ENCODE measurements around the gene HSD17B8.
A peak's percentile ranks its signal among the peaks of the same experiment; 100 is the strongest.

Gene HSD17B8

DNA sequence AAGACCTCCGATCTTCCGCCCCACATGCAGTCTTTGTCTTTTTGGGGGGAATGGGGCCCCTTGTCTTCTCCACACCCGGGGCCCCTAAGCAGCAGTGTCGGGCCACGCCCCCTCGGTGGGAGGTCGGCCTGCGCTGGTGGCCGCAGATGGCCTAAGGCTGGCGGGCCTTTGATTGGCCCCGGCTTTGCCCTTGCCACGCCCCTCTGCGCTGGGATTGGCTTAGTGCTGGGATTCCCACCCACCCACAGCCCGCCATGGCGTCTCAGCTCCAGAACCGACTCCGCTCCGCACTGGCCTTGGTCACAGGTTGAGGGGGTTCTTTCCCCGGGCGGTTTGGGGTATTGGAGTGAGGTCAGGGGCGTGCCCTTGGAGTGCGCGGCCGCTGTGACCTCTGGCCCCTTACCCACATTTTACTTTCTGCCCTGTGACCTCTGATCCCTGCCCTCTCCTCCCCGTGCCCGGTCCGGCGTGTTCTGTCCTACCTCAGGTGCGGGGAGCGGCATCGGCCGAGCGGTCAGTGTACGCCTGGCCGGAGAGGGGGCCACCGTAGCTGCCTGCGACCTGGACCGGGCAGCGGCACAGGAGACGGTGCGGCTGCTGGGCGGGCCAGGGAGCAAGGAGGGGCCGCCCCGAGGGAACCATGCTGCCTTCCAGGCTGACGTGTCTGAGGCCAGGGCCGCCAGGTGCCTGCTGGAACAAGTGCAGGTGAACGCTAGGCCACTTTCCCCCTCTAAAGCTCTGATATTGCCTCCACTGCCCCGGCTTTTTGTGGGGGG lies at the start of gene HSD17B8:
Gene HSD17B8 (plus strand): TSS at position 241 of the 776 bp plus-strand sequence. CDS start 14 bp downstream, at position 255.
- H3K4me1 ChIP-seq = peaks cover 0 to 59% (median 51%) of the 10 kb centered on the region in 4 donors
- no peaks in the 10 kb centered on the region for H3K9me3 ChIP-seq
- peak; percentile 95 to 96 for DNase-seq
- H3K36me3 ChIP-seq = peaks cover 17 to 24% (median 23%) of the 10 kb centered on the region in 3 donors
- H3K4me3 ChIP-seq = peak within 1 kb of the TSS; percentile 63 to 71
- H3K27ac ChIP-seq = peak within 1 kb of the TSS; percentile 51 to 60
- TF ChIP-seq, protein P1, sequence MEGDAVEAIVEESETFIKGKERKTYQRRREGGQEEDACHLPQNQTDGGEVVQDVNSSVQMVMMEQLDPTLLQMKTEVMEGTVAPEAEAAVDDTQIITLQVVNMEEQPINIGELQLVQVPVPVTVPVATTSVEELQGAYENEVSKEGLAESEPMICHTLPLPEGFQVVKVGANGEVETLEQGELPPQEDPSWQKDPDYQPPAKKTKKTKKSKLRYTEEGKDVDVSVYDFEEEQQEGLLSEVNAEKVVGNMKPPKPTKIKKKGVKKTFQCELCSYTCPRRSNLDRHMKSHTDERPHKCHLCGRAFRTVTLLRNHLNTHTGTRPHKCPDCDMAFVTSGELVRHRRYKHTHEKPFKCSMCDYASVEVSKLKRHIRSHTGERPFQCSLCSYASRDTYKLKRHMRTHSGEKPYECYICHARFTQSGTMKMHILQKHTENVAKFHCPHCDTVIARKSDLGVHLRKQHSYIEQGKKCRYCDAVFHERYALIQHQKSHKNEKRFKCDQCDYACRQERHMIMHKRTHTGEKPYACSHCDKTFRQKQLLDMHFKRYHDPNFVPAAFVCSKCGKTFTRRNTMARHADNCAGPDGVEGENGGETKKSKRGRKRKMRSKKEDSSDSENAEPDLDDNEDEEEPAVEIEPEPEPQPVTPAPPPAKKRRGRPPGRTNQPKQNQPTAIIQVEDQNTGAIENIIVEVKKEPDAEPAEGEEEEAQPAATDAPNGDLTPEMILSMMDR (IDR thresholded peaks at IDR 0.05) = no peak
- H3K27me3 ChIP-seq = no peaks in the 10 kb centered on the region
- intact Hi-C loops (cut with DNase I; ENCODE audit: low total_unique reads) = loop anchor here (5.0 kb wide), 1 partner anchor 307 kb away; no protein-coding TSS in a partner anchor

DNA sequence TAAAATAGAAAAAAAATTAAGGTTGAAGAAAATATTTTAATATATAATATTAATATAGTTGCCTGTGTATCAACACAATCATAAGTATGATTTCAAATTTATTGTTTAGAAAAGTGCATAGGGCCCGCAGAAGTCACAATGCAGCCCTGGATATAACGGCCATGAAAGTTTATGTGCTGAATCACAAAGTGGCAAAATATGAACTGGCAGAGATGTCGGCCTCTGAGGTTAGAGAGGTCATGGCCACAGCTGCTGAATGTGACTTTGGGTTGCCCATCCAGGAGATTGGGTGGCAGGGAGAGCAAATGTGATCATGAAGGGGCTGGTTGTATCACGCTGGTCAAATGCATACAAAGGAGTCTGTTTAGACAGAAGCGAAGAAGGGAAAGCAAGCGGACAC lies 47.9 kb upstream of the HSD17B8 start:
- Histone ChIP-seq H3K27ac (no peak overlapping the region), H3K27me3 (peaks cover 0 to 6% of the 10 kb centered on the region in 2 donors), H3K9me3 (peaks cover 0 to 7% (median 7%) of the 10 kb centered on the region in 3 donors), H3K36me3 (no peaks in the 10 kb centered on the region), H3K4me3 (no peak overlapping the region), H3K4me1 (peaks cover 0 to 13% (median 9%) of the 10 kb centered on the region in 4 donors)
- no peak for DNase-seq
- intact Hi-C loops (cut with DNase I; ENCODE audit: low total_unique reads) = no loop called here
- TF ChIP-seq, protein P1 (IDR thresholded peaks at IDR 0.05) = no peak

DNA sequence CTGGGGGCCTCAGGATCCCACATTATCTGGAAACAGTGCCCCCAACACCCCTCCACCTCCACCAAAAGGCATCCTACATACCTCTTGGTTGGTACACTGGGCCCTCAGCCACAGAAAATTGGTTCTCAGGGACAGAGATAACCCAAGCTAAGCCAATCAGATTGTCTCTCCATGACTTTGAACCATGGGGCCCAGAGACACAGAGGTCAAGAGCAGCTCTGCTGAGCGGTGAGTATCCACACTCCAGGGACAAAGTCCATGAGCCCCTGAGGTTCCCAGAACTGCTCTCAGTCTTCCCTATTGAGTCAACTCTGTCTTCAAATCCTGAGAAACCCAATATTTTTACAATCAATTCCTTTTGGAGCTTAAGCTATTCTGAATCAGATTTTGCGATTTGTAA lies 47.5 kb upstream of the HSD17B8 start:
- intact Hi-C loops (cut with DNase I; ENCODE audit: low total_unique reads) = no loop called here
- no peaks in the 10 kb centered on the region for H3K36me3 ChIP-seq
- H3K9me3 ChIP-seq = peaks cover 0 to 5% (median 3%) of the 10 kb centered on the region in 3 donors
- peaks cover 0 to 17% (median 13%) of the 10 kb centered on the region in 4 donors for H3K4me1 ChIP-seq
- peaks cover 0 to 6% of the 10 kb centered on the region in 2 donors for H3K27me3 ChIP-seq
- H3K4me3 ChIP-seq = no peak overlapping the region
- TF ChIP-seq, protein P1 (IDR thresholded peaks at IDR 0.05) = no peak
- DNase-seq = no peak
- no peak overlapping the region for H3K27ac ChIP-seq

DNA sequence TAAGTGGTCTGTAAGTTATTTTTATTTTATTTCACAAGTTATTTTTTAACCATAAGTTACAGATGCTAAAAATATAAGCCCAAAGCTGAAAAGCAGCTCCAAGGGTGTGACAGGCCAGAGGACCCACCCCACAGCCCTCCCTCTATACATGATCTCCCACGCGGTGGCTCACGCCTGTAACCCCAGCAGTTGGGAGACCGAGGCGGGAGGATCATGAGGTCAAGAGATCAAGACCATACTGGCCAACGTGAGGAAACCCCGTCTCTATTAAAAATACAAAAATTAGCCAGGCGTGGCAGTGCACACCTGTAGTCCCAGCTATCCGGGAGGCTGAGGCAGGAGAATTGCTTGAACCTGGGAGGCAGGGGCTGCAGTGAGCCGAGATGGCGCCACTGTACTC lies 44.4 kb upstream of the HSD17B8 start:
- no peaks in the 10 kb centered on the region for H3K36me3 ChIP-seq
- no peaks in the 10 kb centered on the region for H3K9me3 ChIP-seq
- H3K27me3 ChIP-seq = no peaks in the 10 kb centered on the region
- no peak overlapping the region for H3K27ac ChIP-seq
- TF ChIP-seq, protein P1 (IDR thresholded peaks at IDR 0.05) = no peak
- intact Hi-C loops (cut with DNase I; ENCODE audit: low total_unique reads) = loop anchor here (5.0 kb wide), 2 partner anchors 37 to 87 kb away; no protein-coding TSS in a partner anchor
- no peak overlapping the region for H3K4me3 ChIP-seq
- H3K4me1 ChIP-seq = peaks cover 0 to 20% (median 14%) of the 10 kb centered on the region in 4 donors
- no peak for DNase-seq

DNA sequence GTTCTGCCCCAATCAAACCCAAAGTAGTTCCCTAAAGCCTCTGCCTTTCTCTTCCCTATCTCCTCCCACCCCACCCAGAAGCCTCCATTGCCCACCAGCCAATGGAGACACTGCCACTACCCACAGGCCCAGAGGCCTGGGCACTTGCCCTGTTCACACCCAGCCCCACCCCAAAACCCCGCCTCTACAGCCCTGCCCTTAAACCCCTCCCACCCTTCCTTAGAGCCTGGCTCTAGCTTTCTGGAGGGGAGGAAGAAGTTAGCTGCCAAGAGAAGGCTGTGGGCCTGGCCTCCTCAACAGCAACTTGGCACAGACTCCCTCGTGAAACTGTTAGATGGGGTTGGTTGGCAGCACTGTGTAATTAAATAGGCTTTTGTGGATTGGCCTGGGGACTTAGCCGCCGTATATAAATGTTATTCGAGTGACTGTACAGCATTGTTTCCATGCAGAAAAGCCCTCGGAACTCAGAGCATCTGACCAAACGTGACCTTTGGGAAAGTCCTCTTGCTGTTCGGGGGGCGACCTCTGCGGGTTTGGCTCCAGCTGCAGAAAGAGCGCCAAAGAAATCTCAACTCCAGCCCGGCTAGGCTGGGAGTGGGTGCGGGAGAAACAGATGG lies 43.6 kb upstream of the HSD17B8 start:
- H3K4me3 ChIP-seq = peak overlapping the region; percentile 45 to 61
- peaks cover 0 to 20% (median 14%) of the 10 kb centered on the region in 4 donors for H3K4me1 ChIP-seq
- TF ChIP-seq, protein P1 (IDR thresholded peaks at IDR 0.05) = no peak
- H3K27ac ChIP-seq = peak overlapping the region; percentile 50 to 52
- intact Hi-C loops (cut with DNase I; ENCODE audit: low total_unique reads) = loop anchor here (5.0 kb wide), 2 partner anchors 36 to 86 kb away; no protein-coding TSS in a partner anchor
- no peaks in the 10 kb centered on the region for H3K36me3 ChIP-seq
- peak in 1 of 2 donors; percentile 42 for DNase-seq
- no peaks in the 10 kb centered on the region for H3K9me3 ChIP-seq
- H3K27me3 ChIP-seq = no peaks in the 10 kb centered on the region

All from tibial artery (tissue), 4 donors.